ENCODE measurements around the gene CD81. TPM values are rescaled to one million over a fixed set of nuclear protein-coding genes. Genes with fewer than 3 reads are reported as not detected.
A peak's percentile ranks its signal among the peaks of the same experiment; 100 is the strongest.

Gene CD81
- total and polyA plus RNA-seq, 10 of the 15 experiments (the other 5 are each of a cell fraction or from before 2014, with no cell fraction given) = 2.0 to 145 (median 57.2) TPM

DNA sequence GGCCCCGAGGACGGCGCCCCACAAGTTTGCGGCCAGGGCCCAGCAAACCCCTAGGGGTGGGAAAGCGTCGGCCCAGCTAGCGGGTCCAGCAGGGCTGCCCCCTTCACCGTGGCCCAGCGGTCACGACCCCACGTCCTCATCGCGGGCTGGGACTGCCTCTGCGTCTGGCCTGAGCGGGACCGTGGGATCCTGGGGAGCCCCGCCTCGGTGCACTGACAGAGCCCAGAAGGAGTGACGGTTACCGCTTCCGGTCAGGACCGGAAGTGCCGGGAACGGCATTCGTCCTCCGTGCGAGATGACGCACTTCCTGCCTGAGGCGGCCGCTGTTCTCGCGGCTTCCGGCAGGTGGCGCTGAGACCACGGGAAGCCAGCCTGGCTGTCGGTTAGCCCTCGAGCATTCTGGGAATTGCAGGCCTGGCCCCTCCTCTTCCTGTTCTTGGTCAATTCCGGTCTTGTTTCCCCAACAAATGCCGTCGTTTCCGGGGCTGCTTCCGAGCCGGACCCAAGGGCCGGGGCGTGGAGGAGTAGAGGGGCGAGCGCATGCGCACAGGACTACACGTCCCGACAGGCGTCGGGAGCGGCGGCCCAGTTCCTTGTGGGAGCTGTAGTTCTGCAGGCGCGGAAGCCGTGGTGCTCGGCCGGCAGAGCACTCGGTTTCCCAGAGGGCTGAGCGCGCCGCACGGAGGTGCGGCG lies 23.1 kb downstream of the CD81 start, which contains the start of gene TSSC4 (continued):
- TF ChIP-seq BCLAF1 (IDR thresholded peaks at IDR 0.05) = no peak
- peak; percentile 71 for TF ChIP-seq SPI1 (IDR thresholded peaks at IDR 0.05; ENCODE audit: borderline replicate concordance, insufficient read depth, low read depth, low read length)
- TF ChIP-seq ZNF217 (IDR thresholded peaks at IDR 0.05) = no peak
- TF ChIP-seq BCL3 (IDR thresholded peaks at IDR 0.05; ENCODE audit: borderline replicate concordance, insufficient read depth, low read depth, low read length, poor library complexity, severe bottlenecking) = peak; percentile 76
- TF ChIP-seq RAD21 (IDR thresholded peaks at IDR 0.05; ENCODE audit: insufficient read depth, low read depth, low read length) = peak; percentile 51
- peak; percentile 33; the same call in 1 of the 2 replicates for TF ChIP-seq ZSCAN29 (IDR thresholded peaks at IDR 0.05)
- peak; percentile 83 for TF ChIP-seq CBFB (IDR thresholded peaks at IDR 0.05; ENCODE audit: low read depth)
- TF ChIP-seq CREB1 (IDR thresholded peaks at IDR 0.05; ENCODE audit: low read depth) = peak; percentile 96
- TF ChIP-seq RFX5 (IDR thresholded peaks at IDR 0.05; ENCODE audit: low read depth, low read length) = no peak
- no peak for TF ChIP-seq TCF7 (IDR thresholded peaks at IDR 0.05; ENCODE audit: borderline replicate concordance)
- no peak for TF ChIP-seq MEF2B (IDR thresholded peaks at IDR 0.05; ENCODE audit: partially characterized antibody, poor library complexity, severe bottlenecking)
- TF ChIP-seq ZNF24 (IDR thresholded peaks at IDR 0.05) = no peak
- TF ChIP-seq RCOR1 (conservative IDR thresholded peaks at IDR 0.05; ENCODE audit: low read depth, low read length) = 0 out of 2 replicates have a peak, but pooled peaks have one; percentile 66
- no peak for TF ChIP-seq ASH2L (IDR thresholded peaks at IDR 0.05; ENCODE audit: borderline replicate concordance, low read depth)
- TF ChIP-seq ETV6 (conservative IDR thresholded peaks at IDR 0.05 in 1 of 2, IDR thresholded peaks at IDR 0.05 in 1 of 2; ENCODE audit: borderline replicate concordance in 1 of 2, low read depth in 1 of 2) = peak in 1 of 2 experiments; percentile 96; a peak in 2 of 4 replicates
- TF ChIP-seq GATAD2B (conservative IDR thresholded peaks at IDR 0.05; ENCODE audit: low read depth) = peak; percentile 76
- no peak for TF ChIP-seq YBX1 (IDR thresholded peaks at IDR 0.05)
- no peak for TF ChIP-seq RELA (IDR thresholded peaks at IDR 0.05; ENCODE audit: borderline replicate concordance, partially characterized antibody)
- TF ChIP-seq CBX5 (IDR thresholded peaks at IDR 0.05; ENCODE audit: low read depth) = no peak
- no peak for TF ChIP-seq NR2C2 (IDR thresholded peaks at IDR 0.05; ENCODE audit: borderline replicate concordance, control insufficient read depth, insufficient read length, low read depth)
- TF ChIP-seq JUNB (IDR thresholded peaks at IDR 0.05) = no peak
- no peak; the same call in 1 of the 2 replicates for TF ChIP-seq WRNIP1 (IDR thresholded peaks at IDR 0.05; ENCODE audit: borderline replicate concordance, low read depth, low read length)
- no peak; the same call in 1 of the 2 replicates for TF ChIP-seq ZBED1 (IDR thresholded peaks at IDR 0.05; ENCODE audit: borderline replicate concordance)
- peak; percentile 18; the same call in 1 of the 2 replicates for TF ChIP-seq JUND (IDR thresholded peaks at IDR 0.05; ENCODE audit: low read depth, low read length)
- TF ChIP-seq RB1 (IDR thresholded peaks at IDR 0.05; ENCODE audit: borderline replicate concordance) = 0 out of 2 replicates have a peak, but pooled peaks have one; percentile 61
- TF ChIP-seq NRF1 (conservative IDR thresholded peaks at IDR 0.05; ENCODE audit: low read depth, low read length) = peak; percentile 90
- peak; percentile 79 for TF ChIP-seq TBL1XR1 (IDR thresholded peaks at IDR 0.05; ENCODE audit: low read depth, low read length)

All from GM12878 (cell line).